NCI-H2029 treated with DMSO at 0.1 percent for 48 hours (cell line): Measurements from ENCODE around the gene CLDN9.

ENCODE experiments used
- DNase-seq: peaks from one replicate; lab custom pipeline; 2025; lab: John Stamatoyannopoulos, UW

CLDN9 gene

GRCh38 chr16:2996298-2996697, 16.4 kb upstream of the CLDN9 start:
- no peak for DNase-seq

GRCh38 chr16:2999929-3000328, 12.8 kb upstream of the CLDN9 start:
- no peak for DNase-seq

GRCh38 chr16:3000540-3000939, 12.2 kb upstream of the CLDN9 start:
- no peak for DNase-seq

- no peak for DNase-seq
These were observed 11.4 kb upstream of the CLDN9 start for GRCh38 chr16:3001316-3001715.

GRCh38 chr16:3003582-3004270, 9.0 kb upstream of the CLDN9 start:
- peak; percentile 90 for DNase-seq

- no peak for DNase-seq
These were observed 8.4 kb upstream of the CLDN9 start for GRCh38 chr16:3004319-3004718.

GRCh38 chr16:3004781-3005284, 7.9 kb upstream of the CLDN9 start:
- DNase-seq: no peak

GRCh38 chr16:3007059-3007956, 5.4 kb upstream of the CLDN9 start:
- no peak for DNase-seq

- DNase-seq: no peak
These were observed 4.6 kb upstream of the CLDN9 start for GRCh38 chr16:3007957-3008689.

- no peak for DNase-seq
These were observed 4.1 kb upstream of the CLDN9 start for GRCh38 chr16:3008690-3009037.

- DNase-seq: no peak
These were observed 2.9 kb upstream of the CLDN9 start for GRCh38 chr16:3009568-3010390.

GRCh38 chr16:3010510-3010909, 2.2 kb upstream of the CLDN9 start:
- DNase-seq: no peak

- peak; percentile 22 for DNase-seq
These were observed 477 bp upstream of the CLDN9 start for GRCh38 chr16:3012246-3012645.

- no peak for DNase-seq
These were observed 798 bp downstream of the CLDN9 start for GRCh38 chr16:3013491-3013951.

- DNase-seq: no peak
These were observed 1.4 kb downstream of the CLDN9 start for GRCh38 chr16:3013998-3014690.

GRCh38 chr16:3014971-3015370, 2.2 kb downstream of the CLDN9 start:
- no peak for DNase-seq

GRCh38 chr16:3015865-3016521, 3.3 kb downstream of the CLDN9 start:
- DNase-seq: no peak

GRCh38 chr16:3017344-3017743, 4.6 kb downstream of the CLDN9 start:
- DNase-seq: no peak

- DNase-seq: no peak
These were observed 5.2 kb downstream of the CLDN9 start, which contains the start of gene CLDN6 for GRCh38 chr16:3017794-3018506. TSS of gene CLDN6 (minus strand) at chr16:3018183. CDS start at chr16:3016021, 2,162 bp downstream.
